HCT116 (cell line): Measurements from ENCODE around the gene KLK8. TPM values are rescaled to one million over a fixed set of nuclear protein-coding genes. Genes with fewer than 3 reads are reported as not detected.

Source experiments
- ATAC-seq: fragments of 200-7000 bp; cut with Tn5 transposase; 2 replicates; pipeline ENCODE4 v1.9.1; 2020; ENCODE audit warnings: mild to moderate bottlenecking, moderate library complexity
- BruUV-seq: library from RNA; stranded (reverse); fragments of 400-500 nt; replicated peaks from 2 replicates; lab custom pipeline; 2021; lab: Mats Ljungman, UMichigan
- CTCF ChIA-PET: fragments of 300-600 bp; sonication (Branson Sonifier 250); formaldehyde crosslinking; loops from one replicate; lab custom pipeline; 2021; ENCODE audit warnings: antibody characterized with exemption; lab: Charles Lee
- POLR2A ChIA-PET: fragments of 300-600, 350-600 bp; sonication (Branson Sonifier 250); formaldehyde crosslinking; loops from one replicate; lab custom pipeline; 2021; ENCODE audit warnings: antibody characterized with exemption; lab: Charles Lee
- RAD21 ChIA-PET, 2 experiments: fragments of 300-600 bp; sonication (Branson Sonifier 250); formaldehyde crosslinking; loops; one replicate each; lab custom pipeline; 2023; ENCODE audit warnings: low total read pairs in 2 of 2; ENCODE audit not compliant: uncharacterized antibody in 2 of 2, unreplicated experiment in 2 of 2, low non-redundant PET in 1 of 2; lab: Charles Lee
- DNase-seq: peaks from one replicate; pipeline ENCODE4 v3.0.0-alpha.2; 2010; ENCODE audit warnings: low read depth, low spot score
- H2AFZ ChIP-seq: fragments of 200-600 bp; shearing (Covaris generic), sonication (generic); 2 replicates; pipeline ENCODE4 v1.6.1; 2017; ENCODE audit warnings: low read depth, mixed run types, mixed read lengths, antibody characterized with exemption, low read length; ENCODE audit not compliant: poor library complexity, severe bottlenecking
- H3K27ac ChIP-seq: 2 replicates; pipeline ENCODE4 v1.5.1; 2012; ENCODE audit warnings: low read depth, low read length
- H3K27me3 ChIP-seq: fragments of 200-600 bp; sonication (generic); 2 replicates; pipeline ENCODE4 v1.6.1; 2016; ENCODE audit warnings: mixed run types, low read length, mixed read lengths; ENCODE audit not compliant: insufficient read depth
- H3K36me3 ChIP-seq, 2 experiments: fragments of 200-500 bp in 1 of 2; fragments of 200-600 bp in 1 of 2; sonication (Bioruptor generic) in 1 of 2; sonication (generic) in 1 of 2; 2 replicates each; pipeline versions ENCODE4 v1.5.1 to v1.6.1; 2014 to 2016; ENCODE audit warnings: low read length in 2 of 2, inconsistent platforms in 1 of 2, mixed read lengths in 1 of 2, mixed run types in 1 of 2; ENCODE audit not compliant: insufficient read depth in 2 of 2, control insufficient read depth in 1 of 2
- H3K4me1 ChIP-seq, 2 experiments: fragments of 200-600 bp in 1 of 2; sonication (generic) in 1 of 2; 2 replicates each; pipeline versions ENCODE4 v1.5.1 to v1.6.1; 2012 to 2017; ENCODE audit warnings: low read length in 2 of 2, inconsistent platforms in 1 of 2, mild to moderate bottlenecking in 1 of 2, mixed read lengths in 1 of 2, mixed run types in 1 of 2, moderate library complexity in 1 of 2; ENCODE audit not compliant: insufficient read depth in 2 of 2, control insufficient read depth in 1 of 2
- H3K4me2 ChIP-seq: fragments of 200-600 bp; sonication (generic); 2 replicates; pipeline ENCODE4 v1.6.1; 2017; ENCODE audit warnings: mixed run types, low read length, mixed read lengths
- H3K4me3 ChIP-seq, 2 experiments: fragments of 200-600 bp in 1 of 2; sonication (generic) in 1 of 2; replicated peaks in 1 of 2; 2 replicates each; pipeline ENCODE4 v1.5.1; 2011 to 2016; ENCODE audit warnings: low read length in 2 of 2, control low read depth in 1 of 2, low read depth in 1 of 2, mild to moderate bottlenecking in 1 of 2, mixed read lengths in 1 of 2, mixed run types in 1 of 2
- H3K79me2 ChIP-seq: fragments of 200-600 bp; sonication (generic); 2 replicates; pipeline ENCODE4 v1.6.1; 2017; ENCODE audit warnings: mild to moderate bottlenecking, mixed run types, low read length, moderate library complexity, mixed read lengths; ENCODE audit not compliant: insufficient read depth
- H3K9ac ChIP-seq: fragments of 200-600 bp; sonication (generic); 2 replicates; pipeline ENCODE4 v1.6.1; 2016; ENCODE audit warnings: low read length, mixed read lengths
- H3K9me2 ChIP-seq: fragments of 200-600 bp; sonication (generic), shearing (Covaris generic); 2 replicates; pipeline ENCODE4 v1.6.1; 2017; ENCODE audit warnings: mixed run types, mild to moderate bottlenecking, moderate library complexity; ENCODE audit not compliant: insufficient read depth
- H3K9me3 ChIP-seq, 2 experiments: fragments of 200-500 bp in 1 of 2; fragments of 200-600 bp in 1 of 2; sonication (Bioruptor generic) in 1 of 2; sonication (generic) in 1 of 2; 2 replicates each; pipeline ENCODE4 v1.6.1; 2014 to 2017; ENCODE audit warnings: low read length in 2 of 2, mixed read lengths in 2 of 2, inconsistent platforms in 1 of 2, low read depth in 1 of 2, mild to moderate bottlenecking in 1 of 2, mixed run types in 1 of 2, moderate library complexity in 1 of 2; ENCODE audit not compliant: control insufficient read depth in 1 of 2, insufficient read depth in 1 of 2
- H4K20me1 ChIP-seq: fragments of 200-600 bp; sonication (generic), shearing (Covaris generic); 2 replicates; pipeline ENCODE4 v1.6.1; 2017; ENCODE audit warnings: mixed run types, mild to moderate bottlenecking, moderate library complexity; ENCODE audit not compliant: insufficient read depth
- CEBPB ChIP-seq: IDR thresholded peaks from 2 replicates; pipeline ENCODE4 v1.6.1; 2012; ENCODE audit warnings: low read depth
- EGR1 ChIP-seq: IDR thresholded peaks from 2 replicates; pipeline ENCODE4 v1.6.1; 2012; ENCODE audit warnings: low read depth
- ELF1 ChIP-seq: IDR thresholded peaks from 2 replicates; pipeline ENCODE4 v1.6.1; 2012; ENCODE audit warnings: low read depth, borderline replicate concordance
- FOSL1 ChIP-seq: IDR thresholded peaks from 2 replicates; pipeline ENCODE4 v1.6.1; 2012; ENCODE audit warnings: low read depth
- JUND ChIP-seq: IDR thresholded peaks from 2 replicates; pipeline ENCODE4 v1.6.1; 2012
- MAX ChIP-seq: IDR thresholded peaks from 2 replicates; pipeline ENCODE4 v1.6.1; 2012
- POLR2A ChIP-seq: IDR thresholded peaks from 2 replicates; pipeline ENCODE4 v1.7.0; 2011; ENCODE audit warnings: borderline replicate concordance; ENCODE audit not compliant: insufficient read depth, insufficient read length; ENCODE audit errors: extremely low read depth
- POLR2AphosphoS5 ChIP-seq: IDR thresholded peaks from 2 replicates; pipeline ENCODE4 v1.6.1; 2011; ENCODE audit warnings: mild to moderate bottlenecking, low read depth, low read length, moderate library complexity
- RAD21 ChIP-seq: IDR thresholded peaks from 2 replicates; pipeline ENCODE4 v1.6.1; 2012; ENCODE audit warnings: low read depth, mild to moderate bottlenecking
- SIN3A ChIP-seq: IDR thresholded peaks from 2 replicates; pipeline ENCODE4 v1.6.1; 2012; ENCODE audit warnings: low read depth
- SRF ChIP-seq: IDR thresholded peaks from 2 replicates; pipeline ENCODE4 v1.6.1; 2012; ENCODE audit warnings: low read depth
- TCF7L2 ChIP-seq: IDR thresholded peaks from 2 replicates; pipeline ENCODE4 v1.7.0; 2011; ENCODE audit warnings: borderline replicate concordance, inconsistent platforms; ENCODE audit not compliant: insufficient read depth, insufficient read length; ENCODE audit errors: extremely low read depth
- YY1 ChIP-seq: IDR thresholded peaks from 2 replicates; pipeline ENCODE4 v1.6.1; 2011; ENCODE audit warnings: low read length, low read depth, moderate library complexity, mild to moderate bottlenecking; ENCODE audit not compliant: insufficient replicate concordance; ENCODE audit errors: extremely low read depth
- intact Hi-C: fragments of 100-400 bp; cut with micrococcal nuclease; formaldehyde crosslinking; loops from 2 replicates; pipeline ENCODE4 v1.10.0; 2022
- total RNA-seq: library from RNA; stranded (reverse); gene quantifications from one replicate; pipeline ENCODE4 v1.2.1, GENCODE V29; 2021; ENCODE audit not compliant: unreplicated experiment

KLK8 gene
- total RNA-seq, 1 experiment from 2014 or later, result 92.8 TPM

GRCh38 chr19:51027126-51027806 lies 25.9 kb upstream of the KLK8 start:
- Histone ChIP-seq H3K79me2 (no peaks in the 10 kb centered on the region), H3K36me3 (no peaks in the 10 kb centered on the region), H3K9me2 (no peaks in the 10 kb centered on the region), H3K4me3 (no peak overlapping the region), H3K9ac (no peak overlapping the region), H3K4me2 (no peak overlapping the region), H3K27ac (no peak overlapping the region), H4K20me1 (no peaks in the 10 kb centered on the region), H3K4me1 (peaks cover 0 to 12% of the 10 kb centered on the region in 2 experiments; a peak in 2 of 4 replicates), H3K9me3 (no peaks in the 10 kb centered on the region), H3K27me3 (no peaks in the 10 kb centered on the region), H2AFZ (no peak overlapping the region)
- TF ChIP-seq TCF7L2, result no peak
- no peak for TF ChIP-seq ELF1
- TF ChIP-seq SIN3A, result no peak
- TF ChIP-seq RAD21, result no peak
- no peak for TF ChIP-seq POLR2A
- no peak for TF ChIP-seq YY1
- TF ChIP-seq FOSL1, result no peak
- TF ChIP-seq EGR1, result no peak
- no peak for TF ChIP-seq JUND
- no peak for TF ChIP-seq MAX
- TF ChIP-seq SRF, result no peak
- TF ChIP-seq CEBPB, result no peak
- TF ChIP-seq POLR2AphosphoS5, result no peak
- DNase-seq (no peak), ATAC-seq (no peak)
- BruUV-seq, result no TSS peak
- POLR2A ChIA-PET, result interaction anchor here (0.9 kb wide), 1 partner anchor 8 kb away, joined by 3 read pairs; no protein-coding TSS in a partner anchor
- intact Hi-C loops, result no loop called here
- CTCF ChIA-PET, result interaction anchor here (0.7 to 1.2 kb wide), 2 partner anchors 9 to 69 kb away, joined by 3 read pairs; no protein-coding TSS in a partner anchor
- RAD21 ChIA-PET, result no interaction called here
